Measurements from ENCODE around the gene ANKRD37. TPM values are rescaled to one million over a fixed set of nuclear protein-coding genes. Genes with fewer than 3 reads are reported as not detected.

ANKRD37 gene
- total and polyA plus RNA-seq, 4 donors: 1.2 to 7.9 (median 3.4) TPM

GRCh38 chr4:185359767-185360446 lies 36.7 kb upstream of the ANKRD37 start:
- 96% methylated on average over 8 of the region's 8 CpGs for whole genome bisulfite sequencing
- no peak for DNase-seq (ENCODE audit: low spot score)
- no peaks in the 10 kb centered on the region for H3K27me3 ChIP-seq (ENCODE audit: control insufficient read depth in 4 of 4, insufficient read depth in 4 of 4, low read length in 3 of 4)
- H3K4me3 ChIP-seq (ENCODE audit: low read depth in 1 of 3, low read length in 3 of 3): no peak overlapping the region
- H3K4me1 ChIP-seq (ENCODE audit: control insufficient read depth in 4 of 4, insufficient read depth in 4 of 4, low read length in 3 of 4): peaks cover 4 to 17% (median 10%) of the 10 kb centered on the region in 4 donors
- no peak overlapping the region for H3K9ac ChIP-seq (ENCODE audit: low read depth in 1 of 2, low read length in 2 of 2)
- H3K36me3 ChIP-seq (ENCODE audit: control insufficient read depth in 4 of 4, insufficient read depth in 3 of 4, low read depth in 1 of 4, low read length in 3 of 4): peaks cover 0 to 5% (median 0%) of the 10 kb centered on the region in 4 donors
- no peak overlapping the region for H3K27ac ChIP-seq (ENCODE audit: low read depth in 1 of 2, low read length in 2 of 2)
- H3K9me3 ChIP-seq (ENCODE audit: control insufficient read depth in 4 of 4, low read length in 3 of 4): no peaks in the 10 kb centered on the region
- TF ChIP-seq CTCF (IDR thresholded peaks at IDR 0.05; ENCODE audit: low read depth, low read length, missing input control) (no peak), HNF4G (IDR thresholded peaks at IDR 0.05) (no peak), MAX (IDR thresholded peaks at IDR 0.05) (no peak), RXRA (IDR thresholded peaks at IDR 0.05) (no peak), RAD21 (IDR thresholded peaks at IDR 0.05) (no peak), SP1 (IDR thresholded peaks at IDR 0.05) (no peak), HNF4A (conservative IDR thresholded peaks at IDR 0.05) (no peak), ZBTB33 (IDR thresholded peaks at IDR 0.05) (no peak), FOXA2 (IDR thresholded peaks at IDR 0.05) (no peak), GABPA (IDR thresholded peaks at IDR 0.05 in 1 of 2, conservative IDR thresholded peaks at IDR 0.05 in 1 of 2) (no peak), JUND (IDR thresholded peaks at IDR 0.05) (no peak), FOXA1 (IDR thresholded peaks at IDR 0.05) (no peak), NR2F2 (IDR thresholded peaks at IDR 0.05) (no peak), YY1 (IDR thresholded peaks at IDR 0.05) (no peak), TAF1 (conservative IDR thresholded peaks at IDR 0.05) (no peak), EGR1 (IDR thresholded peaks at IDR 0.05; ENCODE audit: low read depth in 2 of 2) (no peak), REST (IDR thresholded peaks at IDR 0.05) (no peak), ATF3 (IDR thresholded peaks at IDR 0.05) (no peak)
